GM12874 (cell line): ENCODE results near the gene TMEM240.

Source experiments
- CTCF ChIP-seq: IDR thresholded peaks from 2 replicates; pipeline ENCODE4 v1.5.1; 2011; ENCODE audit warnings: low read depth, mild to moderate bottlenecking, control low read depth, low read length, moderate library complexity; ENCODE audit not compliant: insufficient read depth

Gene TMEM240

GRCh38 chr1:1547476-1547875 lies 7.1 kb upstream of the TMEM240 start:
- no peak for TF ChIP-seq CTCF

GRCh38 chr1:1547011-1547410 lies 6.6 kb upstream of the TMEM240 start:
- no peak for TF ChIP-seq CTCF

- TF ChIP-seq CTCF, result no peak
Measured at GRCh38 chr1:1545946-1546737, 5.7 kb upstream of the TMEM240 start.

- TF ChIP-seq CTCF, result no peak
Measured at GRCh38 chr1:1544544-1544943, 4.1 kb upstream of the TMEM240 start.

- no peak for TF ChIP-seq CTCF
Measured at GRCh38 chr1:1543706-1544099, 3.3 kb upstream of the TMEM240 start.

- TF ChIP-seq CTCF, result no peak
Measured at GRCh38 chr1:1542766-1543705, 2.6 kb upstream of the TMEM240 start.
